ENCODE results near the gene TNFAIP8L1. TPM values are rescaled to one million over a fixed set of nuclear protein-coding genes. Genes with fewer than 3 reads are reported as not detected.

The TNFAIP8L1 gene
- total RNA-seq, 1 donor from 2014 or later: 5.7 TPM

DNA sequence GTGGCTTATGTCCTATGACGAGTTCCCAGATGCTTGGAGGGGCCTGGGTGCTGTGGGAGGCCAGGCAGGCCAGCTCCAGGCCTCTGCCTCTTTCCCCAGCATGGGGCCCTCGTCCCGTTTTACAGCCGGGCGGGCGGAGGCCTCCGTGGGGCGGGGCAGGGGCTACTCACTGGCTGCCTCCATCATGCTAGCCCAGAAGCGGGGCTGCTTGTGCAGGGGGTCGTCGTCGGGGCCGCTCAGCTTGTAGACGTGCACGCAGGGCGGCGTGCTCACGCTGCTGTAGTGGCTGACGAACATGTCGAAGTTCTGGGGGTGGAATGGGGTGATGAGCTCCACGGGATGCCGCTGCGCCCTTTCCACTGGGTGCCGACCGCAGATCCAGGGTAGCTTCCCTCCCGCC lies 49.3 kb downstream of the TNFAIP8L1 start:
- H3K9ac ChIP-seq (ENCODE audit: low read depth in 1 of 3, low read length in 3 of 3): no peak overlapping the region
- no peak overlapping the region for H3K4me3 ChIP-seq (ENCODE audit: low read length in 3 of 3)
- no peaks in the 10 kb centered on the region for H3K9me3 ChIP-seq (ENCODE audit: control insufficient read depth in 3 of 3, low read length in 3 of 3)
- peaks cover 70 to 76% (median 70%) of the 10 kb centered on the region in 3 donors for H3K36me3 ChIP-seq (ENCODE audit: control insufficient read depth in 3 of 3, insufficient read depth in 3 of 3, low read length in 3 of 3)
- H3K27ac ChIP-seq (ENCODE audit: low read depth, low read length): no peak overlapping the region
- H3K4me1 ChIP-seq (ENCODE audit: control insufficient read depth in 3 of 3, insufficient read depth in 3 of 3, low read length in 3 of 3): peaks cover 16 to 18% (median 17%) of the 10 kb centered on the region in 3 donors
- H3K27me3 ChIP-seq (ENCODE audit: control insufficient read depth in 3 of 3, insufficient read depth in 3 of 3, low read length in 3 of 3): no peaks in the 10 kb centered on the region

DNA sequence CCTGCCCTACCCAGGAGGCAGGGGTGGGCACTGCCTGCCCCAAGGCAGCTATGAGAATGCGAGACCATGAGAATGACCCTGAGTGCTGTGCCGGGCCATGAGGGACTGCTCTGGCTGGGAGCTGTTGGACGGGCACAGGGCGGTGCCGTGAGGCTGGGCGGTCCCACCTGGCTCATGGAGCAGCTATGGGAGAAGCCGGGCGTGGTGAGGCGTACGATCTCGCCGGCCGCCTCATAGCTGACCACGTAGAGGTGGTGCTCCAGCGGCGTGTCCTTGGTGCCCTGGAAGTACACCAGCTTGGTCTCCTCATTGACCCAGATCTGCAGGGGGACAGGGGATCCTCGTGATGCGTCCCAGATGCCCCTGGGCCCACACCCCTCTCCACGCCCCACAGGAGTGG lies 50.1 kb downstream of the TNFAIP8L1 start:
- Histone ChIP-seq H3K27ac (ENCODE audit: low read depth, low read length) (no peak overlapping the region), H3K4me1 (ENCODE audit: control insufficient read depth in 3 of 3, insufficient read depth in 3 of 3, low read length in 3 of 3) (peaks cover 24 to 27% (median 25%) of the 10 kb centered on the region in 3 donors), H3K36me3 (ENCODE audit: control insufficient read depth in 3 of 3, insufficient read depth in 3 of 3, low read length in 3 of 3) (peaks cover 65 to 75% (median 65%) of the 10 kb centered on the region in 3 donors), H3K4me3 (ENCODE audit: low read length in 3 of 3) (no peak overlapping the region), H3K27me3 (ENCODE audit: control insufficient read depth in 3 of 3, insufficient read depth in 3 of 3, low read length in 3 of 3) (no peaks in the 10 kb centered on the region), H3K9me3 (ENCODE audit: control insufficient read depth in 3 of 3, low read length in 3 of 3) (no peaks in the 10 kb centered on the region), H3K9ac (ENCODE audit: low read depth in 1 of 3, low read length in 3 of 3) (no peak overlapping the region)

DNA sequence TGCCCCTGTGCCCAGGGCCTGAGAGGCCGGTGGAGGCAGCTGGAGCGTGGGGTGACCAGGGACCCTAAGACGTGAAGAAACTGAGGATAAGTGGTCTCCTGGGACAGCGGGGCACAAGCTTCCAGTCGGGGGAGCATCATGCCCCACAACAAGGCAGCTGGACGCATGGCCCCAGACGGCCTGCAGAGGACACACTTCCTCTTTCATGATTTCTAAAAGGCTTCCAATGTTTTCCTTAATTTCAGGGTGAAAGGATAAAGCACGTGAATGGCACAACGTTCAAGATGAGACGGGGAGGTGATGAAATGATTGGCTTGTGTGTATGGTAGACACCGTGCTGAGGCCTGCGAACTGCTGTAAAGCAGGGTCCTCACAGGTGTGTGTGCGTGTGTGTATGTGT lies 51.0 kb downstream of the TNFAIP8L1 start:
- H3K4me3 ChIP-seq (ENCODE audit: low read length in 3 of 3): no peak overlapping the region
- H3K27me3 ChIP-seq (ENCODE audit: control insufficient read depth in 3 of 3, insufficient read depth in 3 of 3, low read length in 3 of 3): no peaks in the 10 kb centered on the region
- H3K4me1 ChIP-seq (ENCODE audit: control insufficient read depth in 3 of 3, insufficient read depth in 3 of 3, low read length in 3 of 3): peaks cover 34 to 36% (median 35%) of the 10 kb centered on the region in 3 donors
- H3K9ac ChIP-seq (ENCODE audit: low read depth in 1 of 3, low read length in 3 of 3): peak overlapping the region in 1 of 3 donors; percentile 16
- no peak overlapping the region for H3K27ac ChIP-seq (ENCODE audit: low read depth, low read length)
- peaks cover 58 to 75% (median 61%) of the 10 kb centered on the region in 3 donors for H3K36me3 ChIP-seq (ENCODE audit: control insufficient read depth in 3 of 3, insufficient read depth in 3 of 3, low read length in 3 of 3)
- H3K9me3 ChIP-seq (ENCODE audit: control insufficient read depth in 3 of 3, low read length in 3 of 3): no peaks in the 10 kb centered on the region

DNA sequence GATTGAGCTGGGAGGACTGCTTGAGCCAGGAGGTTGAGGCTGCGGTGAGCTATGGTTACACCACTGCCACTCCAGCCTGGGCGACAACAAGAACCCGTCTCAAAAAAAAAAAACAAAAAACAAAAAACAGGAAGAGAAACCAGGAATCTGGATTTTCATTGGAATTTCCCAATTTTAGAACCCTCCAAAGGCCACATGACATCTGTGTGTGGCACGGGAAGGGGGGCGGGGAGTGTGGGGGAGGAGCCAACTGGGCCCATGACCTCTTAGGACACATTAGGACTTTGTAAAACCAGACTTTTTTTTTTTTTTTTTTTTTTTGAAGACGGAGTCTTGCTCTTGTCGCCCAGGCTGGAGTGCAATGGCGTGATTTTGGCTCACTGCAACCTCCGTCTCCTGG lies 52.1 kb downstream of the TNFAIP8L1 start:
- H3K27ac ChIP-seq (ENCODE audit: low read depth, low read length): peak overlapping the region; percentile 29
- no peak overlapping the region for H3K9ac ChIP-seq (ENCODE audit: low read depth in 1 of 3, low read length in 3 of 3)
- peaks cover 56 to 68% (median 64%) of the 10 kb centered on the region in 3 donors for H3K36me3 ChIP-seq (ENCODE audit: control insufficient read depth in 3 of 3, insufficient read depth in 3 of 3, low read length in 3 of 3)
- no peak overlapping the region for H3K4me3 ChIP-seq (ENCODE audit: low read length in 3 of 3)
- H3K9me3 ChIP-seq (ENCODE audit: control insufficient read depth in 3 of 3, low read length in 3 of 3): no peaks in the 10 kb centered on the region
- peaks cover 37 to 46% (median 41%) of the 10 kb centered on the region in 3 donors for H3K4me1 ChIP-seq (ENCODE audit: control insufficient read depth in 3 of 3, insufficient read depth in 3 of 3, low read length in 3 of 3)
- no peaks in the 10 kb centered on the region for H3K27me3 ChIP-seq (ENCODE audit: control insufficient read depth in 3 of 3, insufficient read depth in 3 of 3, low read length in 3 of 3)

DNA sequence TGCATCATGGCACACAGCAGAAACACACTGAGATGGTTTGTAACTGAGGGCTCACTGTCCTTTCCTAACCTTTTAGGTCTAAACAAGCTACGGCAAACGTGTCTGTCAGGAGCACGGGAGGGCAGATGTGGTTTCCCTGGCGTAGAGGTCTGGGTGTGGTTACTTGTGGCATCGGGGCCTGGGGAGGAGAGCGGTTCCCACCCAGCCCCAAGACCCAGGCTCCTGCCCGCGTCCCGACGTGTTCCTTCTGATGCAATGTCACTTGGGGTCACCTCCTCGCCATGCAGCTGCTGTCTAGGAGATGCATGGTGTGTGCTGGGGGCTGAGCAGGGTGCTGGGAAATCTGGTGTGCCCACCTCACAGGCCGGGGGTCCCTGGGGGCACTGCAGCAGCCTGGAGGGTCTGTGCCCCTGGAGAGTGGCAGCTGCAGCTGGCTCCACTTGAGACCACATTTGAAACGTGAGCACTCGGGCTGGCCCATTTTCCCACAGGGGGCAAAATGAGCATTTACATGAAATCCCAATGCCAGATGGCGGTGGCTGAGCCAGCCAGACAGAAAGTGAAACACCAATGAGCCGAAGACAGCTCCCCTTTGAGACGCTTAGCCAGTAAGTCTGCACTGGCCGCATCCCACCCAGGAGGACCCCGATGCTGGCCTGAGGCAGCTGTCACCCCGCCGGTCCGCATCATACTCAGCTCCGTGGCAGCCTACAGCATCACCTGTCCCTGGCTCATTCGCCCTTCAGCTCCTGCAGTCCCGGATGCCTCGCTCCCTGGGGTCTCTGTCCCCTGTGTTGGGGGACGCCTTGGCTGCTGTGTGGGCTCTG lies 53.1 kb downstream of the TNFAIP8L1 start:
- Histone ChIP-seq H3K9ac (ENCODE audit: low read depth in 1 of 3, low read length in 3 of 3) (peak overlapping the region; percentile 34 to 70 (median 43)), H3K27ac (ENCODE audit: low read depth, low read length) (peak overlapping the region; percentile 98), H3K4me3 (ENCODE audit: low read length in 3 of 3) (peak overlapping the region in 1 of 3 donors; percentile 32), H3K36me3 (ENCODE audit: control insufficient read depth in 3 of 3, insufficient read depth in 3 of 3, low read length in 3 of 3) (peaks cover 51 to 62% (median 60%) of the 10 kb centered on the region in 3 donors), H3K4me1 (ENCODE audit: control insufficient read depth in 3 of 3, insufficient read depth in 3 of 3, low read length in 3 of 3) (peaks cover 42 to 56% (median 45%) of the 10 kb centered on the region in 3 donors), H3K9me3 (ENCODE audit: control insufficient read depth in 3 of 3, low read length in 3 of 3) (no peaks in the 10 kb centered on the region), H3K27me3 (ENCODE audit: control insufficient read depth in 3 of 3, insufficient read depth in 3 of 3, low read length in 3 of 3) (no peaks in the 10 kb centered on the region)

DNA sequence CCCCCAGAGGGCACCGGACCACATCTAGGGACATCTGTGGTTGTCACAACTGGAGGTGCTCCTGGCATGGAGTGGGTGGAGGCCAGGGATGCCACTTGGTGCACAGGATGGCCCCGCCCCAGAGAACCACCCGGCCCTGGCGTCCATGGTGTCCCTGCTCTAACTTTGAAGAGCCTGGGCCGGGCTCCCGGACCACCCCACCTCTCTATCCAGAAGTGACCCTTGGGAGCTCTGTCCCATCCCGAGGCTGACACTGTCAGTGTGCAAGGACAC lies 53.7 kb downstream of the TNFAIP8L1 start:
- peak overlapping the region in 1 of 3 donors; percentile 32 for H3K4me3 ChIP-seq (ENCODE audit: low read length in 3 of 3)
- peak overlapping the region; percentile 34 to 70 (median 43) for H3K9ac ChIP-seq (ENCODE audit: low read depth in 1 of 3, low read length in 3 of 3)
- H3K9me3 ChIP-seq (ENCODE audit: control insufficient read depth in 3 of 3, low read length in 3 of 3): no peaks in the 10 kb centered on the region
- peak overlapping the region; percentile 98 for H3K27ac ChIP-seq (ENCODE audit: low read depth, low read length)
- peaks cover 42 to 60% (median 45%) of the 10 kb centered on the region in 3 donors for H3K4me1 ChIP-seq (ENCODE audit: control insufficient read depth in 3 of 3, insufficient read depth in 3 of 3, low read length in 3 of 3)
- H3K36me3 ChIP-seq (ENCODE audit: control insufficient read depth in 3 of 3, insufficient read depth in 3 of 3, low read length in 3 of 3): peaks cover 53 to 62% (median 62%) of the 10 kb centered on the region in 3 donors
- no peaks in the 10 kb centered on the region for H3K27me3 ChIP-seq (ENCODE audit: control insufficient read depth in 3 of 3, insufficient read depth in 3 of 3, low read length in 3 of 3)

DNA sequence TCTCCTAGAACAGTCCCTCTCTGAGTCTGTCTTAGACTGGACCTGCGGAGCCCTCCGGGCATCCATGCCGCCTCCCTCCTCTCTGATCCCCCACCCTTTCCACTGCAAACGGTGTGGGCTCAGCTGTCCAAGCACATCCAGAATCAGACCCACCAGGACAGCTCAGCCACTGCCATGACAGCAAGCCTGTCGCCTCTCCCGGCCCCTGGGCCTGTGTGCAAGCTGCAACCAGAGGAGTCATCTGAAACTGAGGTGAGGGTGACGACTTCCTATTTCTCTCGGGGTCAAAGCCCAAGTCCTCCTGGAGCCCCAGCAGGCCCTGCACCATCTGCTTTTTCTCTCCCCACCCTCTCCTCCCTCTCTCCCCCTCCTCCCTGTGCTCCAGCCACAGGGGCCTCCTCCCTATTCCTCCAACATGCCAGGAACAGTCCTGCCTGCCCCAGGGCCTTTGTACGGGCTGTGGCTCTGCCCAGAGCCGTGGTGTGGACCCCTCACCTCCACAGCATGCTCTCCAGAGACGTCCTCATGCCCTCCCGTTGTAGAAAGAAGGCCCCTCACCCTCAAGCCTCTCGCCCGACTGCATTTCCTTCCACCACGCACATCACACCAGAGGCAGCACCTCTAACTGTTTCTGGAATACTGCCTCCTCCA lies 54.3 kb downstream of the TNFAIP8L1 start:
- Histone ChIP-seq H3K36me3 (ENCODE audit: control insufficient read depth in 3 of 3, insufficient read depth in 3 of 3, low read length in 3 of 3) (peaks cover 53 to 61% (median 60%) of the 10 kb centered on the region in 3 donors), H3K9ac (ENCODE audit: low read depth in 1 of 3, low read length in 3 of 3) (peak overlapping the region; percentile 34 to 81 (median 68)), H3K27me3 (ENCODE audit: control insufficient read depth in 3 of 3, insufficient read depth in 3 of 3, low read length in 3 of 3) (no peaks in the 10 kb centered on the region), H3K27ac (ENCODE audit: low read depth, low read length) (peak overlapping the region; percentile 98), H3K4me1 (ENCODE audit: control insufficient read depth in 3 of 3, insufficient read depth in 3 of 3, low read length in 3 of 3) (peaks cover 42 to 60% (median 45%) of the 10 kb centered on the region in 3 donors), H3K4me3 (ENCODE audit: low read length in 3 of 3) (peak overlapping the region in 2 of 3 donors; percentile 6 to 27), H3K9me3 (ENCODE audit: control insufficient read depth in 3 of 3, low read length in 3 of 3) (no peaks in the 10 kb centered on the region)

DNA sequence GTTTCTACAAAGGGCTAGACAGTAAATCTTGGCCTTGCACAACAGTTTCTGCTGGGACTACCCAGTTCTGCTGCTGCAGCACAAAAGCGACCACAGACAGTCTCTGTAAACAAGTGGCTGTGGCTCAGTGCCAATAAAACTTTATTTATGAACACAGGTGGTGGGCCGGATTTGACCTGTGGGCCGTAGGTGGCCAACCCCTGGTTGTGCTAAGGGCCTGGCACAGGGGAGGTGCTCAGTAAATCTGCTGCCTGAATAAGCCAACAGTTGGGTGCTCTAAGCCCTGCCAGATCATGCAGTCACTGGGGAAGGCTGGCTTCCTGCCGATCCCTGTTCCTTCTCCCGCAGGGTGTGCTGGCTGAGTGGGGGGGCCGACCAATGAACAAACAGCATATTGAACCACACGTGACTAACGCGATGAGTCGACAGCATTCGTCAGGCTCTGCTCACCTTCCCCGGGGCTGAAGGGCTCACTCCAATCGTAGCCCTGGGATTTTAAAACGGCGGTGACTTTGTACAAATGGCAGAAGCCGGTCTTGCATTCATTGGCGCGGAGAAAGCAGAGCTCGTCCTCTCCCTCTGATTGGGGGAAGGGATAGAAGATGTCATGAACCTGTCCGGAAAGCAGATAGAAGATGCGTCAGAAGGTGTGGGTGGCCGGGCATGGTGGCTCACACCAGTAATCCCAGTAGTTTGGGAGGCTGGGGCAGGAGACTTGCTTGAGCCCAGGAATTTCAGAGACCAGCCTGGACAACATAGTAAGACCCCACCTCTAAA lies 55.1 kb downstream of the TNFAIP8L1 start:
- H3K36me3 ChIP-seq (ENCODE audit: control insufficient read depth in 3 of 3, insufficient read depth in 3 of 3, low read length in 3 of 3): peaks cover 52 to 58% (median 56%) of the 10 kb centered on the region in 3 donors
- peak overlapping the region; percentile 44 to 63 (median 59) for H3K4me3 ChIP-seq (ENCODE audit: low read length in 3 of 3)
- peaks cover 42 to 60% (median 45%) of the 10 kb centered on the region in 3 donors for H3K4me1 ChIP-seq (ENCODE audit: control insufficient read depth in 3 of 3, insufficient read depth in 3 of 3, low read length in 3 of 3)
- no peaks in the 10 kb centered on the region for H3K9me3 ChIP-seq (ENCODE audit: control insufficient read depth in 3 of 3, low read length in 3 of 3)
- peak overlapping the region; percentile 98 for H3K27ac ChIP-seq (ENCODE audit: low read depth, low read length)
- no peaks in the 10 kb centered on the region for H3K27me3 ChIP-seq (ENCODE audit: control insufficient read depth in 3 of 3, insufficient read depth in 3 of 3, low read length in 3 of 3)
- H3K9ac ChIP-seq (ENCODE audit: low read depth in 1 of 3, low read length in 3 of 3): peak overlapping the region; percentile 68 to 81 (median 69)

DNA sequence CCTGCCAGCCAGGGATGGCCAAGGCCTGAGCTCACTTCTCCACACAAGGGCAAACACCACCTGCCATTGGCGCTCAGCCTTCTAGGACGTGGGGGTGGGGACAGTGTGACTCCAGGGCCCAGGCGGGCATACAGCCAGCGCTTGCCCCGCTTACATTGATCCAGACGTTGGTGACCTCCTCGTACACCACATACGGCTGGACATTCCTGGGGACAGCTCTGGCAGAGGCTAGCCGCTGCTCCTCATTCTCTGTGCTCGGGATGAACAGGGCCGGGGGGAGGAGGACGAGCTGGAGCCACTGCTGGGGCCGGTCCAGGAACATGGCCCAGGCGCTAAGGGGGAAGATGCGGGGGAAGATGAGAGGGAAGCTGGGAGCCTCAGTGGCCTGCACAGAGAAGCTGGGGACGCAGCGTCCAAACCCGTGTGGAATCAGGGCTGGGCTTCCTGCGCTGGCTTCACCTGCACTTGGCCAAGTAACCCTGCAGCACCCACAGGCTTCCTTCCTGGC lies 56.0 kb downstream of the TNFAIP8L1 start:
- peak overlapping the region; percentile 18 to 63 (median 44) for H3K4me3 ChIP-seq (ENCODE audit: low read length in 3 of 3)
- H3K4me1 ChIP-seq (ENCODE audit: control insufficient read depth in 3 of 3, insufficient read depth in 3 of 3, low read length in 3 of 3): peaks cover 42 to 60% (median 45%) of the 10 kb centered on the region in 3 donors
- peak overlapping the region; percentile 54 to 81 (median 69) for H3K9ac ChIP-seq (ENCODE audit: low read depth in 1 of 3, low read length in 3 of 3)
- H3K27me3 ChIP-seq (ENCODE audit: control insufficient read depth in 3 of 3, insufficient read depth in 3 of 3, low read length in 3 of 3): no peaks in the 10 kb centered on the region
- H3K9me3 ChIP-seq (ENCODE audit: control insufficient read depth in 3 of 3, low read length in 3 of 3): no peaks in the 10 kb centered on the region
- H3K27ac ChIP-seq (ENCODE audit: low read depth, low read length): peak overlapping the region; percentile 98
- peaks cover 52 to 58% (median 56%) of the 10 kb centered on the region in 3 donors for H3K36me3 ChIP-seq (ENCODE audit: control insufficient read depth in 3 of 3, insufficient read depth in 3 of 3, low read length in 3 of 3)

Measured in skeletal muscle tissue (tissue), 4 donors.